Limb (tissue), 2 donors: ENCODE data around the gene MYH14.
"Not testable (repeated sequence)": the region's sequence is repeated elsewhere in the genome, so short reads cannot be mapped to it uniquely, and the experiment has no call there.

Experiments used
- DNase-seq, 2 donors: peaks; one replicate each; pipeline ENCODE4 v3.0.0-alpha.2; 2016; ENCODE audit errors: extremely low spot score in 2 of 2

The MYH14 gene

DNA sequence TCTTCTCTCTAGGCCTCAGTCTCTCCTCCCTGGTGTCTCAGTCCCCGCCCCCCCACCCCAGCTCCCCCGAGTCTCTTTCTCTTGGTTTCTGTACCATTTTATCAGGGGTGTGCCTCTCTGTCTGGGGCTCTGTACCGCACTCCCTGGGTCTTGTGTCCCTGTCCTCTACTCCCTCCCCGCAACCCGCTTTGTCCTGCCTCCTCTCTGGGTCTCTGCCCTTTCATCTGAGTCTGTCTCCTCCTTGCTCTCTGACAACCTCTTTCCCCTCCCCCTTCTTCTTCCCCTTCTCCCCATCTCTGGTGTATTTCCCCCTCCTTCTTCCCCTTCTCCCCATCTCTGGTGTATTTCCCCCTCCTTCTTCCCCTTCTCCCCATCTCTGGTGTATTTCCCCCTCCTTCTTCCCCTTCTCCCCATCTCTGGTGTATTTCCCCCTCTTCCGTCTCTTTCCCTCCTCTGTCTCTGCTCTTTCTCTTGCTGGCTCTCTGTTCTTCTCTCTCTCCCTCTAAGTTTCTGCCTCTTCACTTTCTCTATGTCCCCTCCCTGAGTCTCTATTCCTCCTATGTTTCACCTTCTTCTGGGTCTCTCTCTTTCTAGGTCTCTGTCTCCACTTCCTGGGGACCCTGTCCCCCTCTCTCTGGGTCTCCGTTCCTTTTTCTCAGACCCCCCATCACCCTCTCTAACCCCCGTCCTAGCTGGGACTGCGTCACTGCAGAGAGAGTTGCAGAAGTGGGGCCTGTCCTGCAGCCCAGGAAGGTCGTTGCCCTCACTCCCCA lies 128.0 kb downstream of the MYH14 start:
- no peak for DNase-seq

DNA sequence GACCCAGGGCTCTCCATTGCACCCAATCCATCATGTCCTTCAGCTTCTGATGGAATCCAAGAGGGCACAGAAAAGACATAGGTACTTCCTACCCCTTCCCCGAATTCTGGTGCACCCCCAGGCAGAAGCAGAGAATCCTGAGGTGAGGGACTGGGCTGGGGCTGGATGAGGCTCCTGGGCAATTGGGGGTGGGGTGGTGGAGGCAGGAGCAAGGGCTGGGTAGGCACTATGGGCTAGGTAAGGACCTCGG lies 128.5 kb downstream of the MYH14 start:
- DNase-seq: no peak

DNA sequence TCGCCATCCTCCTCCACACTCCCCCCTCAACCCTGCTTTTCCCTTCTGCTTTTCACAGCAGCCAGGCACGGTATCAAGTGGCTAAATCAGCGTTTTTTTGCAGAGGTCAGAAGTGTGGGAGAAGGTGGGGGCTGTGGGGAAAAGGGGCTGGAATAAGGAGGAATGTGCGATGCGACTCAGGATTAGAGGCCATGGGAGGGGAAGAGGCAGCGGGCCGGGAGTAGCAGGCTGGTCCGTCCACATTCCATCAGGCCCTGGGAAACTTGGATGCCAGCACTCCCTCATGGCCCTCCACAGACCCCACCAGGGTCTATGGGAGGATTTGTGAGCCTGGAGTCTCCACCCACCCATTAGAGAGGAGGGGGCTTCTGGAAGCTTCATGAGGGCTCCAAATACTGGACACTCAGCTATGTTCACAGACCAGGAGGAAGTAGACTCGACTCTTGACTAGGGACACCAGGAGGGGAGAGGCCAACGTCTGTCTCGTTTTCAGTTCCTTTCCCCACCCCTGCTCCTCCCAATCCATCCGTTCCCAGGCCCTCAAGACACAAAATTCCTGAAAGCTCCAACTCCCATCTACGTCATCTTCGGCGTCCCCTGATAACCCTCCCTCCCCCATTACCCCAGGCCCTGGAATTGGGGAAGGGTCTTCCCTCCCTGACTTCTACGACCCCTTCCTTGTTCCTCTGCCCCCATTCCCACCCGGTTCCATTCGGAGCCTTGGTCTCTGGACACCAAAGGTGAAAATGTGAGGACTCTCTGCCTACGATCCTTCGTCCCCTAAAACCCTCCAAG lies 129.0 kb downstream of the MYH14 start:
- DNase-seq: peak; percentile 10 to 60

DNA sequence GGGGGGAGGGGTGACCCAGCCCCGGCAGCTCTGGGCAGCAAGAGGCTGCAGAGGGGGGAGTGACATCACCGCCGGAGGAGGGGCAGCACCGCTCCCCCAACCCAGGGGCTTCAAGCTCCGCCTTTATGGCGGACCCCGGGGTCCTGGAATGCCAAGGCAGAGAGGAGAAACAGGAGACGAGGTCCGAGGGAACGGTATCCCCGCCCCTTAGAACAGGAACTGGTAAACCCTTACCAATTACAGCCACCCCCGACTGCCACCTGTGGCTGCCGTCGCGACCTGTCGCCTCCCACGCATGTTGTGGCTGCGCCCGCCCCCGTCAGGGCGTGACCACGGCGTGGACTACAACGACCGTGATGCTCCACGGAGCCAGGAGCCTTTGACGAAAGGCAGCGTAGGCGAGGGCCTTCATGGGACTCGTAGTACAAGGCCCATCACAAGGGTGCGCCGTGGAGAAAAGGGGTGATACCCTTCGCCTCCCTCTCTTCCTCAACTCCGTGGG lies 129.9 kb downstream of the MYH14 start:
- peak; percentile 89 to 94 for DNase-seq

DNA sequence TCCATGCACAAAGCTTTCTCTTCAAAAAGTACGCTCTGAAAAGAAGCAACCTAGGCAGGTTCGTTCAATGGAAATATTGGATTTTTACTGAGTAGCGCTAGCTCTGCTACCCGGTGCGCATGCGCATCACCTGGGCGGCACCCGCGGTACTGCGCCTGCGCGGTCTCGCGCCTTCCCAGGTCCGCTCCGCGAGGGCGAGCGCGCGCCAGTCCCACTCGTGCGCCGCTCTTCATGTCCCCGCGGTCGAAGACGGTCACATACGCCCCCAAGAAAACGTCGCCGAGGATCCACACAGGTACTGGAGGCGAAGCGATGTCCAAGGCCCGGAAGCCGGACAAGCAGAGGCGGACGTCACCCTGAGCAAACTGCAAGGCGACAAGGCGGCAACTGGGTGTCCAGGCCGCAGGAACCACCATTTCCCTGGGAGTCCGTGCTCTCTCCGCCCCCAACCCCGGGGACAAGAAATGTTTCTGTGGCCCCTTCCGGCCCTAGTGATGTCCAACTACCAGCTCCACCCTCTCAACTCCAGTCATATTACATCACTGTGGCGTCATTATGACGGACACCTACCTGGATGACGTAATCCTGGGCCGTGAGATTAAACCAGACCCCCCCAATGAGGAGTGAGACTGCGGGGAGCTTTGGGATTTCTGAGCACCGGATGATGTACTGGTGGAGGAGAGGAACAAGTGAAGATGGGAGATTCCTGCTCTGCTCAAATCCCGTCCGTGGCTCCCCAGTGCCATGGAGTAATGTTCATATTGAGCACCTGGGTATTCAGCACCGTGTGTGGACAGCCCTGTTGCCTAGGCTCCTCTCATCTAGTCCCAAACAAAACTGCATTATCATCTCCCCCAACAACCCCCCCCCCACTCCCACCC lies 130.6 kb downstream of the MYH14 start:
- DNase-seq: peak; percentile 91 to 93

DNA sequence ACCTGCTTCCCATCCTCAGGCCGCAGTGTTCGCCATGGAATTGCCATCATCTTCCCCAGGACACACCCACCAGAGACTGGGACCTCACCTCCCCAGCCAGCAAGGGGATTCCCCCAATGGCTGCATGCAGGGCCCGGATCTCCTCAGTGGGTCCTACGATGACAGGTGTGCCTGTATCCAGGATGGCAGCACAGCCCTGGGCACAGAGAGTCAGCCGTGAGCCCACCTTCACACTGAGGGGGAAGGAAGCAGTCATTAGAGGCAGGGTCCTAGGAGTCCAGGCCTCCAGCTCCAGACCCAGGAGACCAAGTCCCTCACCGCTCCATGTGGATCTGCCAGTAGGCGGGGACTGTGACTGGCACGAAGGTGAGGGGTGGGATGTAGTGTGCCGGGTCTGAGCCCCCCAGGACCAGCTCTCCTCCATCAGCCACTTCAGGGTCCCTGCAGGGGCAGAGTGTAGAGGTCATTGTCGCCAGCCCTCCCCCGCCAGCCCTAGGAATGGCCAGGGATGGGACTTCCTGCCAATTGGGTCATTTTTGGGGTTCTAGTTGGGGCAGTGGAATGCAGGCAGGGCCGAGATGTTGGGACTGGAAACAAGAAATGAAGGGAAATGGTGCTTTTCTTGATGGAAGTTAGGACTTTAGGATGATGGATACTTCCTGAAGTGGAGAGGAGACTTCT lies 131.5 kb downstream of the MYH14 start:
- no peak for DNase-seq

DNA sequence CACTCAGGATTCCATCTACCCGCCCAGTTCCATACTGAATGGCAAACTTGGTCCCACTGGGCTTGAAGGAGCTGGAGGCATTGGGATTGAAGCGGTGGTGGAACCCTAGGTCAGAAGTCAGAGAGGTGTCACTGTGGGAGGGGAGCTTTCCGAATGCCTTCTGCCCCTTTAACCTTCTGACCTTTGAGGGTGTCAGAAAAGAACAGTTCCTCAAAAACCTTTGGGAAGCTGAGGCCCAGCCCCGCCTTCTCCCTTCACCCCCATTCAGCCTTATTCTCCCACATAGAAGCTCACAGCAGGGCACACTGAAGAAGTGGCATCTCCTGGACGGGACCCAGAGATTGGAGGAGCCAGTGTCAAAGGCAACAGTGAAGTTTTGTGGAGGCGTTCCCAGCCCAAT lies 133.6 kb downstream of the MYH14 start:
- not testable (repeated sequence) for DNase-seq

DNA sequence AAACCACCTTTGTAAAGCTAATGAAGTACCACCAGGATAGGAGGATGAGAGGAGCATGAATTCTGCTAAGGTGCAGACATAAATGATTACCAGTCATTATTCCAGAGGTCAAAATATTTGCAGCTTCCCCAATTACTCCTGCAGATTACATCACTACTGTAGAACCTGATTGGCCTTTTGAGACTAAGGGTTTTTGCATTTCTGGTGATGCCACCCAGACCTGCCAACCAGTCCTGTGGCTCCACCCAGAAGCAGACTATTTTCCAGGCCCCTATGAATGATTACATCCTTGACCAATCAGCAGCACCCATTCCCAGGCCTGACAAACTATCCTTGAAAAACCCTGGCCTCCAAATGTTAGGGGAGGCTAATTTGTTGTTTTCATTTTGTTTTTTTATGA lies 136.9 kb downstream of the MYH14 start:
- no peak for DNase-seq

DNA sequence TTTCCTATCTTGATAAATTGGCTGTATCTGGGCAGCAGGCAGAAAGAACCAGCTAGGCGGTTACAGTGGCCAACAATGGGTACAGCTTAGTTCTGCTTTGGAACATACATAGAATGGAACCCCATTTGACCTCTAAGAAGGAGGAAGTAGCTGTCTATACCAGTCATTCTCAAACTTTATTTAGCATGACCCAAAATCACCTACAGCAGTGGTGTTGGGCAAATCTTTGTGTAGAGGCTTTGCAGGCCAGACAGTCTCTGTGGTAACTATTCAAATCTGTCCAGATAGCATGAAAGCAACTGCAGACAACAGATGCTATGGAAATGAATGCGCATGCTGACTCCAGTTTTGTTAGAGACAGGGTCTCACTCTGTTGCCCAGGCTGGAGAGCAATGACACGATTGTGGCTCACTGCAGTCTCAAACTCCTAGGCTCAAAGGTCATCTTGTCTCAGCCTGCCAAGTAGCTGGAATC lies 137.7 kb downstream of the MYH14 start:
- no peak for DNase-seq

DNA sequence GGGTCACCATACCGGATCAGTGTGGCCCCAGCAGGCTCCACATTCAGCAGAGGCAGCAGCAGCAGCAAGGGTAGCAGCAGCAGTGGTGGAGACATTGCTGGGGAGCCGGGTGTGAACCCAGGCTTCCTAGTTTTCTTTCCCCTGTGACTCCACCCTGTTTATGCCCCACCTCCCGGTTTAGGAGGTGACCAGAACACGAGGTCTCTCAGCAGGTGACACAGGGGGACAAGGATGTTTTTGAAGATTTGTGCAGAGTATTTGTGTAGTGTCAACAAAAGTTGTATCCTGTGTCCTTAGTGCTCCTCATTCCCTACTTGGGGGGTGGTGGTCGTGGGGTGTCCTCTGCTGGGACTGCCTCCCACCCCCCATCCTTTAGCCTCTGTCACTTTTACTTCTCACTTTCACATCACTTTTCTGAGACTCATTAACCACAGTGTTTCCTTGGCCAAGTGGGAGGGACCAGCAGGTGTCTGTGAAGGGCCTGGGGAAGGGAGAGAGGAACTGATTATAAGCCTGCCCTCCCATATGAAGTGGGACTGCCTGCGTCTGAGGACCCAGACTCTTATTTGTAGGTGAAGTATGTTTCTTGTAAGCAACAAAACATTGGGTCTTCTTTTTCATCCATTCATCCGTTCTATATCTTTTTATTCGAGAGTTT lies 141.4 kb downstream of the MYH14 start:
- no peak for DNase-seq

DNA sequence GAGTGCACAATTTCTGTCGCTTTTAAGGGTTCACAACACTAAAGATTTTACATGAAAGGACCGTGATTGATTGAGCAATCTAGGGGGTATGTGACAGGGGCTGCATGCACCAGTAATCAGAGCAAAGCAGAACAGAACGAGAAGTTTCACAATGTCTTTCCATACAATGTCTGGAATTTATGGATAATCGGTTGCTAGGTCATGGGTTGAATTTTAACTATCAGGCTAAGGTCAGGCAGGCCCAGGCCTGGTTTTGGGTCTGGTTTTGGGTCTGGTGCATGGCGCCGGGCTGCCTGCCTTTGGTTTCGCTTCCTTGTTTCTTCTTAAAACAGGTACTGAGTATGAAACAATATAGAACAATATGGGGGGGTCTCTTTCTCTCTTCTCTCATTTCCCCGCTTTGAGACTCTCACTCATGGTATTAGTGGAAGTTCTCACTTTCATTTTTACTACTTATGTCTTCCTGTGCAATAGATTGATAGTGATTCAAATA lies 143.7 kb downstream of the MYH14 start:
- DNase-seq: not testable (repeated sequence)

DNA sequence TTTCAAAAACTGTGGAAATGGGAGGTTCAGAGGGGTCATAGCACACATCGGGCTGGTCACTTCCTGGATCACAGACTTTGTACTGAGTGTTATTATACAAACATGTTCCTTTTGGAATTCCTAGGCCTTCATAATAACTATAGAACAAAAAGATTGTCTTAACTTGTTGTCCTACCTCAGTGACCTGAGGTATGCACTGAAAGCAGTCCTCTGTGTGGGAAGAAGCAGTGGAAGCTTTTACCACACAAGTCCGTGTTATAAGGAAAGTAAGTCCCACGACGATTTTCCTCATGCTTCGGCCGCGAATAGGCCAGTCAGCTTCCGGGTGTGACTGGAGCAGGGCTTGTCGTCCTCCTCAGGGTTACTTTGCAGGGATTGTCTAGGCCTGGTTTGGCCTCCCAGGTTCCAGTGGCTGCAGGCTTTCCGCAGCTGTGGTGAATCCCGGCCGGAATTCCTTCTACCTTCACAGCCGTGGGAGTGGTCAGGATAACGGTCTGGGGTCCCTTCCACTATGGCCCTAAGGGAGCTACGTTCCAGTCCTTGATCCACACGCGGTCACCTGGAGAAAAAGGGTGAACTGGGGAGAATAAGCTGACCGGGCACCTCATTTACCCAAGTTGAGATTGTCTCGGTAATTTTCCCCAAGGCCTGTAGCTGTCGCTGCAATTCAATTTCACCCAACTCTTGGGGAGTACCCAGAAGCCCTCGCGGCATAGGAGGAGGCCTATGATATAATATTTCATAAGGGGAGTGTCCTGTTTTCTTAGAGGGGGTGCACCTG lies 146.0 kb downstream of the MYH14 start:
- no peak for DNase-seq

DNA sequence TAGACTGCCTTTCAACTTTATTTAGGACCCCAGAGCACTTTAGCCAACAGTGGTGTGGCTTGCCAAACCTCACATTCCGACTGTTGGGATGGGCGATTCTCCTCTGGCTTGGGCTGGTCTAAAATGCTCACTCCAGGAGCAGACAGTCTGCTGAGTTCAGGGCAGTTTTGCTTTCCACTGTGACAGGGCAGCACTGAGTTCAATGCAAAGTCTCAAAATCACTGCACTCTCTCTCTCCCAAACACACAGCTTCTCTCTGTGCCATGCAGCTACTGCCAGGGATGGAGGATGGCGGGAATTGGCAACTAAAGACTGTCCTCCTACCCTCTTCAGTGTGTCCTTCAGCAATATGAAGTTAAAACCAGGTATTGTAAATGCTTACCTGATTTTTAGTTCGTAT lies 148.8 kb downstream of the MYH14 start:
- no peak for DNase-seq

DNA sequence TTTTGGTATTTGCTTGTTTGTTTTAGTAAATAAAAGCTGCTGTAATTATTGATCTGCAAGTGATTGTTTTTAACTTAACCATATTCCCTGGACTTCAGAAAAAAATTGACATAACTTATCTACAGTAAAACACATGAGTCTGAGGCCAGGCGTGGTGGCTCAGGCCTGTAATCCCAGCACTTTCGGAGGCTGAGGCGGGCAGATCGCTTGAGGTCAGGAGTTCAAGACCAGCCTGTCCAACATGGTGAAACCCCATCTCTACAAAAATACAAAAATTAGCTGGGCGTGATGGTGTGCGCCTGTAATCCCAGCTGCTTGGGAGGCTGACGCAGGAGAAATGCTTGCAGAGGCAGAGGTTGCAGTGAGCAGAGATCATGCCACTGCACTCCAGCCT lies 150.1 kb downstream of the MYH14 start:
- not testable (repeated sequence) for DNase-seq

DNA sequence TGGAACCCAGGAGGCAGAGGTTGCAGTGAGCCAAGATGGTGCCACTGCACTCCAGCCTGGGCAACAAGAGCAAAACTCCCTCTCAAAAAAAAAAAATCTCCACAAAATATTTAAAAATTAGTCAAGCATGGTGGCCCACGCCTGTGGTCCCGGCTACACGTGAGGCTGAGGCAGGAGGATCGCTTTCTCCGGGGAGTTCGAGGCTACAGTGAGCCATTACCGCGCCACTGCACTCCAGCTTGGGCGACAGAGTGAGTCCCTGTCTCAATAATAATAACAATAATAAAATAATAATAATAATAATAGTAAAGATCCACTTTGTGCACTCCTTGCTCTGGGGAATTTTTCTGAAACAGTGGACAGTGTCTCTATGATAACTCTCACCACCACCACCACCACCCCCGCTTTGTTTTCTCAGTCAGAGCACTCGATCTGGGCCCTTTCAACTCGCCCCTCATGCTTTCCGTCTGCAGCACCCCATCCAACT lies 153.3 kb downstream of the MYH14 start:
- DNase-seq: no peak

DNA sequence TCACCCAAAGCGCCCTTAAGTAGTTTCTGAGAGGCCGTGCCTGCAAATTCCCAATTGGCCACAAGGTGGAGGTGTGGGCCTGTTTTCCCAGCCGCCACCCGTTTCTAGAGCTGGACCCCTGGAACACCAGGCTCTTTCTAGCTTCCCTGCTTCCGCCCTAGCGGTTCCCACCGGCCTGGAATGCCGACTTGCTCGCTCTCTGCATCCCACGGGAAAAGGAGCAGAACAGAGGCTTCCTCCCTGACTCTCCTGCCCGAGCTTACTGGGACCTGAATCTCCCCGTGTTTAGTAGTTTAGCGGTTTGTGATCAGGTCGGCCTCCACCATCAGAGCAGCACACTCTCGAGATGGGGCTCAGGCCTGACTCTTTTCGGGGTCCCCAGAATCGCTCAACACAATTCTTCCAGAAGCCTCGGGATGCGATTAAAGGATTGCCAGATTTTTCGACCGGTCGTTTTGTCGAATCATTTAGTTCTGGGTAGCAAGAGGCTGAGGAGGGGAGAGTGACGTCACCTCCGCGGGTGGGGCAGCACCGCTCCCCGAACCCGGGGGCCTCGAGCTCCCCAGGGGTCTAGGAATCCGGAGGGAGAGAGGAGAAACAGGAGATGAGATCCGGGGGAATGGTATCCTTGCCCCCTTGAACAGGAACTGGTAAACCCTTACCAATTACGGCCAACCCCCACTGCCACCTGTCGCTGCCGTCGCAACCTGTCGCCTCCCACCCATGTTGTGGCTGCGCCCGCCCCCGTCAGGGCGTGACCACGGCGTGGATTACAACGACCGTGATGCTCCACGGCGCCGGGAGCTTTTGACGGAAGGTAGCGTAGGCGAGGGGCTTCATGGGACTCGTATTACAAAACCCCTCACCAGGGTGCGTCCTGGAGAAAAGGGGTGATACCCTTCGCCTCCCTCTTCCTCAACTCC lies 154.0 kb downstream of the MYH14 start:
- peak; percentile 43 to 83 for DNase-seq

DNA sequence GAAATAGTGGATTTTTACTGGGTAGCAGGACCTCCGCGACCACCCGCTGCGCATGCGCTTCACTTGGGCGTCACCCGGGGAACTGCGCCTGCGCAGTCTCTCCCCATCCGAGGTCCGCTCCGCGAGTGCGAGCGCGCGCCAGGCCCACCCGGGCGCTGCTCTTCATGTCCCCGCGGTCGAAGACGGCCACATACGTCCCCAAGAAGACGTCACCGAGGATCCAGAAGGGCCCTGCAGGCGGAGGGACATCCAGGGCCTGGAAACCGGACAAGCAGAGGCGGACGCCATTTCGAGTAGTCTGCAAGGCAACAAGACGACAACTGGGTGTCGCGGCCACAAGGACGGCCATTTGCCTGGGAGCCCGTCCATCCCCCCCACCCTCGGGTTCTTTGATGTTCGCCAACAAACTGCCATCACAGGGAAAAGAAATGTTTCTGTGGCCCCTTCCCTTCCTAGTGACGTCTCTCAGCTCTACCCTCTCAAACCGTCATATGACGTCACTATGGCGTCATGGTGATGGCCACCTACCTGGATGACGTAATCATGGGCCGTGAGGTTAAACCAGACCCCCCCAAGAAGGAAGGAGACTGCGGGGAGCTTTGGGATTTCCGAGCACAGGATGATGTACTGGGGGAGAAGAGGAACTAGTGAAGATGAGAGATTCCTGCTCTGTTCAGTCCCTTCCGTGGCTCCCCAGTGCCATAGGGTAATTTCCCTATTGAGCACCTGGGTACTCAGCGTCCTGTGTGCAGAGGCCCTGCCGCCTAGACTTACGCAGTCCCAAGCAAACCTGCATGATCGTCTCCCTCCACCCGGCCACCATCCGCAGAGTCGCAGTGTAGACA lies 155.3 kb downstream of the MYH14 start:
- peak; percentile 76 to 85 for DNase-seq
